SK-N-SH treated with all-trans-retinoic acid at 6 μM for 48 hours (cell line): ENCODE results near the gene ITGA5.

ENCODE experiments used
- ATAC-seq: fragments of 200-7000 bp; cut with Tn5 transposase; 3 replicates; pipeline ENCODE4 v1.9.1; 2020; ENCODE audit warnings: mild to moderate bottlenecking, moderate library complexity
- BACH2 ChIP-seq: fragments of 250-450 bp; sonication (Bioruptor Pico); IDR thresholded peaks from 2 replicates; pipeline ENCODE4 v1.9.0; 2021; ENCODE audit warnings: mild to moderate bottlenecking, borderline replicate concordance
- CSRNP3 ChIP-seq: fragments of 250-450 bp; sonication (Bioruptor Pico); IDR thresholded peaks from 2 replicates; pipeline ENCODE4 v1.5.1; 2021; ENCODE audit warnings: mild to moderate bottlenecking, moderate library complexity
- GLIS3 ChIP-seq: fragments of 250-450 bp; sonication (Bioruptor Pico); IDR thresholded peaks from 2 replicates; pipeline ENCODE4 v1.5.0; 2020; ENCODE audit warnings: mild to moderate bottlenecking, moderate library complexity
- OSR1 ChIP-seq: fragments of 250-450 bp; sonication (Bioruptor Pico); IDR thresholded peaks from 2 replicates; pipeline ENCODE4 v1.8.0; 2022; ENCODE audit warnings: moderate library complexity, mild to moderate bottlenecking, inconsistent platforms
- POU6F1 ChIP-seq: fragments of 250-450 bp; sonication (Bioruptor Pico); IDR thresholded peaks from 2 replicates; pipeline ENCODE4 v1.8.0; 2021; ENCODE audit warnings: low read depth, mild to moderate bottlenecking, moderate library complexity, borderline replicate concordance
- RARB ChIP-seq: fragments of 250-450 bp; sonication (Bioruptor Pico); IDR thresholded peaks from 2 replicates; pipeline ENCODE4 v1.8.0; 2021; ENCODE audit warnings: mild to moderate bottlenecking, moderate library complexity
- SNAI2 ChIP-seq: fragments of 250-450 bp; sonication (Bioruptor Pico); IDR thresholded peaks from 2 replicates; pipeline ENCODE4 v1.5.0; 2020; ENCODE audit warnings: mild to moderate bottlenecking, moderate library complexity
- TCF4 ChIP-seq: fragments of 250-450 bp; sonication (Bioruptor Pico); IDR thresholded peaks from 2 replicates; pipeline ENCODE4 v1.8.0; 2021; ENCODE audit warnings: mild to moderate bottlenecking, moderate library complexity, borderline replicate concordance
- ZC3H10 ChIP-seq: fragments of 250-450 bp; sonication (Bioruptor Pico); IDR thresholded peaks from 2 replicates; pipeline ENCODE4 v1.5.1; 2021; ENCODE audit warnings: mild to moderate bottlenecking, moderate library complexity
- ZFP3 ChIP-seq: fragments of 250-450 bp; sonication (Bioruptor Pico); IDR thresholded peaks from 2 replicates; pipeline ENCODE4 v1.5.0; 2020; ENCODE audit warnings: mild to moderate bottlenecking, moderate library complexity
- ZFP30 ChIP-seq: fragments of 450-650 bp; formaldehyde crosslinking; IDR thresholded peaks from 2 replicates; pipeline ENCODE4 v1.5.0; 2022; ENCODE audit warnings: mild to moderate bottlenecking, moderate library complexity
- ZNF565 ChIP-seq: fragments of 450-650 bp; formaldehyde crosslinking; conservative IDR thresholded peaks from 2 replicates; pipeline ENCODE4 v1.5.0; 2020; ENCODE audit warnings: low read depth, mild to moderate bottlenecking, moderate library complexity
- ZNF70 ChIP-seq: fragments of 450-650 bp; formaldehyde crosslinking; IDR thresholded peaks from 2 replicates; pipeline ENCODE4 v1.5.0; 2020; ENCODE audit warnings: mild to moderate bottlenecking, moderate library complexity
- ZNF8 ChIP-seq: fragments of 450-650 bp; formaldehyde crosslinking; IDR thresholded peaks from 2 replicates; pipeline ENCODE4 v1.5.0; 2020; ENCODE audit warnings: mild to moderate bottlenecking, moderate library complexity
- TF ChIP-seq, protein P1 (sequence below): fragments of 250-450 bp; sonication (Bioruptor Pico); IDR thresholded peaks from 2 replicates; pipeline ENCODE4 v1.8.0; 2020; ENCODE audit warnings: mild to moderate bottlenecking, moderate library complexity, borderline replicate concordance
- TF ChIP-seq, protein P2 (sequence below): fragments of 250-450 bp; sonication (Bioruptor Pico); IDR thresholded peaks from 2 replicates; pipeline ENCODE4 v1.5.0; 2020; ENCODE audit warnings: mild to moderate bottlenecking, moderate library complexity

Gene ITGA5

DNA sequence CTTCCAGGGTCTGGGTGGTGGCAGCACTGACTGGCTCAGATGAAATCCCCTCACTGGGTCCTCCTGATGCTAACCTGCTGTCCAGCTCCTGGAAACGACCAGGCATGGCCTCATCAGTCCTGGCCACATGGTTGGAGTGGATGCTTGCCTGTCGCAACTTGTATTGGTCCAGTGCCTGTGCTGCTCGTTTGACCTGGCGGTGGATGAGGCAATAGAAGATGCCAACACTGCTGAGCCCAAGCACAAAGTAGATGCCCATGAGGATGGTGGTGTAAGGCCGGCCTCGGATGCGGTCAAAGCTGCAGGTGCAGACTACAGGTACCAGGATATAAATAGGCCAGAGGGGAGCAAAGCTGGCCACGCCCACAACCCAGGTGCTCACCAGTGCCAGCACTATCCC is 56.0 kb downstream of the ITGA5 start:
- ATAC-seq = no peak
- TF ChIP-seq ZFP30 (CRISPR knock-in tag) (no peak), OSR1 (CRISPR knock-in tag) (no peak), POU6F1 (CRISPR knock-in tag) (no peak), SNAI2 (CRISPR knock-in tag) (no peak), ZNF70 (CRISPR knock-in tag) (no peak), ZC3H10 (no peak), RARB (no peak)
- TF ChIP-seq, protein P1, sequence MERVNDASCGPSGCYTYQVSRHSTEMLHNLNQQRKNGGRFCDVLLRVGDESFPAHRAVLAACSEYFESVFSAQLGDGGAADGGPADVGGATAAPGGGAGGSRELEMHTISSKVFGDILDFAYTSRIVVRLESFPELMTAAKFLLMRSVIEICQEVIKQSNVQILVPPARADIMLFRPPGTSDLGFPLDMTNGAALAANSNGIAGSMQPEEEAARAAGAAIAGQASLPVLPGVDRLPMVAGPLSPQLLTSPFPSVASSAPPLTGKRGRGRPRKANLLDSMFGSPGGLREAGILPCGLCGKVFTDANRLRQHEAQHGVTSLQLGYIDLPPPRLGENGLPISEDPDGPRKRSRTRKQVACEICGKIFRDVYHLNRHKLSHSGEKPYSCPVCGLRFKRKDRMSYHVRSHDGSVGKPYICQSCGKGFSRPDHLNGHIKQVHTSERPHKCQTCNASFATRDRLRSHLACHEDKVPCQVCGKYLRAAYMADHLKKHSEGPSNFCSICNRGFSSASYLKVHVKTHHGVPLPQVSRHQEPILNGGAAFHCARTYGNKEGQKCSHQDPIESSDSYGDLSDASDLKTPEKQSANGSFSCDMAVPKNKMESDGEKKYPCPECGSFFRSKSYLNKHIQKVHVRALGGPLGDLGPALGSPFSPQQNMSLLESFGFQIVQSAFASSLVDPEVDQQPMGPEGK (CRISPR knock-in tag) = no peak

- TF ChIP-seq, protein P1 (CRISPR knock-in tag) = no peak
- TF ChIP-seq ZNF8 (no peak), OSR1 (CRISPR knock-in tag) (no peak), BACH2 (CRISPR knock-in tag) (no peak), CSRNP3 (CRISPR knock-in tag) (no peak), ZNF70 (CRISPR knock-in tag) (peak; percentile 59; the same call in 1 of the 2 replicates)
- TF ChIP-seq, protein P2, sequence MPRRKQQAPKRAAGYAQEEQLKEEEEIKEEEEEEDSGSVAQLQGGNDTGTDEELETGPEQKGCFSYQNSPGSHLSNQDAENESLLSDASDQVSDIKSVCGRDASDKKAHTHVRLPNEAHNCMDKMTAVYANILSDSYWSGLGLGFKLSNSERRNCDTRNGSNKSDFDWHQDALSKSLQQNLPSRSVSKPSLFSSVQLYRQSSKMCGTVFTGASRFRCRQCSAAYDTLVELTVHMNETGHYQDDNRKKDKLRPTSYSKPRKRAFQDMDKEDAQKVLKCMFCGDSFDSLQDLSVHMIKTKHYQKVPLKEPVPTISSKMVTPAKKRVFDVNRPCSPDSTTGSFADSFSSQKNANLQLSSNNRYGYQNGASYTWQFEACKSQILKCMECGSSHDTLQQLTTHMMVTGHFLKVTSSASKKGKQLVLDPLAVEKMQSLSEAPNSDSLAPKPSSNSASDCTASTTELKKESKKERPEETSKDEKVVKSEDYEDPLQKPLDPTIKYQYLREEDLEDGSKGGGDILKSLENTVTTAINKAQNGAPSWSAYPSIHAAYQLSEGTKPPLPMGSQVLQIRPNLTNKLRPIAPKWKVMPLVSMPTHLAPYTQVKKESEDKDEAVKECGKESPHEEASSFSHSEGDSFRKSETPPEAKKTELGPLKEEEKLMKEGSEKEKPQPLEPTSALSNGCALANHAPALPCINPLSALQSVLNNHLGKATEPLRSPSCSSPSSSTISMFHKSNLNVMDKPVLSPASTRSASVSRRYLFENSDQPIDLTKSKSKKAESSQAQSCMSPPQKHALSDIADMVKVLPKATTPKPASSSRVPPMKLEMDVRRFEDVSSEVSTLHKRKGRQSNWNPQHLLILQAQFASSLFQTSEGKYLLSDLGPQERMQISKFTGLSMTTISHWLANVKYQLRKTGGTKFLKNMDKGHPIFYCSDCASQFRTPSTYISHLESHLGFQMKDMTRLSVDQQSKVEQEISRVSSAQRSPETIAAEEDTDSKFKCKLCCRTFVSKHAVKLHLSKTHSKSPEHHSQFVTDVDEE = no peak
- TF ChIP-seq, all 23 proteins: peak for 1
- ATAC-seq = peak; percentile 69
These were observed 58.2 kb downstream of the ITGA5 start for GRCh38 chr12:54360717-54361456.

- ATAC-seq = no peak
- TF ChIP-seq ZNF565 = no peak
- no peak for TF ChIP-seq GLIS3
- TF ChIP-seq, protein P1 (CRISPR knock-in tag) = no peak
- no peak for TF ChIP-seq ZFP3 (CRISPR knock-in tag)
- no peak for TF ChIP-seq TCF4 (CRISPR knock-in tag)
- TF ChIP-seq, protein P2 = no peak
- no peak for TF ChIP-seq CSRNP3 (CRISPR knock-in tag)
- TF ChIP-seq ZNF70 (CRISPR knock-in tag) = no peak
- no peak for TF ChIP-seq BACH2 (CRISPR knock-in tag)
- TF ChIP-seq POU6F1 (CRISPR knock-in tag) = no peak
These were observed 59.2 kb downstream of the ITGA5 start for GRCh38 chr12:54359762-54360351.
